ENCODE results near the gene C5orf47.

Gene C5orf47

GRCh38 chr5:173988554-173989431 lies at the start of gene C5orf47:
TSS of gene C5orf47 (plus strand) at chr5:173989170. CDS start at chr5:173989264, 94 bp downstream.
- DNase-seq (ENCODE audit: low read depth): no peak

- no peak for DNase-seq (ENCODE audit: low read depth)
Observed at GRCh38 chr5:173940269-173940668, 48.7 kb upstream of the C5orf47 start.

- DNase-seq (ENCODE audit: low read depth): no peak
Observed at GRCh38 chr5:173941102-173941501, 47.9 kb upstream of the C5orf47 start.

- no peak for DNase-seq (ENCODE audit: low read depth)
Observed at GRCh38 chr5:173941758-173942401, 47.1 kb upstream of the C5orf47 start.

- no peak for DNase-seq (ENCODE audit: low read depth)
Observed at GRCh38 chr5:173944511-173944910, 44.5 kb upstream of the C5orf47 start.

GRCh38 chr5:173945160-173945559 lies 43.8 kb upstream of the C5orf47 start:
- DNase-seq (ENCODE audit: low read depth): no peak

GRCh38 chr5:173946323-173946722 lies 42.6 kb upstream of the C5orf47 start:
- DNase-seq (ENCODE audit: low read depth): no peak

GRCh38 chr5:173950829-173951228 lies 38.1 kb upstream of the C5orf47 start:
- no peak for DNase-seq (ENCODE audit: low read depth)

GRCh38 chr5:173953528-173954090 lies 35.4 kb upstream of the C5orf47 start:
- DNase-seq (ENCODE audit: low read depth): no peak

GRCh38 chr5:173954671-173955521 lies 34.1 kb upstream of the C5orf47 start:
- DNase-seq (ENCODE audit: low read depth): peak; percentile 26

- DNase-seq (ENCODE audit: low read depth): no peak
Observed at GRCh38 chr5:173960986-173961385, 28.0 kb upstream of the C5orf47 start.

GRCh38 chr5:173961418-173961817 lies 27.6 kb upstream of the C5orf47 start:
- no peak for DNase-seq (ENCODE audit: low read depth)

GRCh38 chr5:173962436-173962972 lies 26.5 kb upstream of the C5orf47 start:
- no peak for DNase-seq (ENCODE audit: low read depth)

GRCh38 chr5:173963182-173963838 lies 25.7 kb upstream of the C5orf47 start:
- DNase-seq (ENCODE audit: low read depth): peak; percentile 27

GRCh38 chr5:173963867-173964441 lies 25.0 kb upstream of the C5orf47 start:
- no peak for DNase-seq (ENCODE audit: low read depth)

GRCh38 chr5:173964506-173964905 lies 24.5 kb upstream of the C5orf47 start:
- no peak for DNase-seq (ENCODE audit: low read depth)

GRCh38 chr5:173967241-173967640 lies 21.7 kb upstream of the C5orf47 start:
- no peak for DNase-seq (ENCODE audit: low read depth)

GRCh38 chr5:173968154-173968797 lies 20.7 kb upstream of the C5orf47 start:
- DNase-seq (ENCODE audit: low read depth): no peak

- DNase-seq (ENCODE audit: low read depth): no peak
Observed at GRCh38 chr5:173969167-173970049, 19.6 kb upstream of the C5orf47 start.

Measured in GM04504 (cell line).